Left forelimb (tissue), 1 donor: ENCODE results near the gene GRAMD4.

Source experiments
- DNase-seq: peaks from one replicate; pipeline ENCODE4 v3.0.0-alpha.2; 2018; ENCODE audit warnings: low spot score

GRAMD4 gene

DNA sequence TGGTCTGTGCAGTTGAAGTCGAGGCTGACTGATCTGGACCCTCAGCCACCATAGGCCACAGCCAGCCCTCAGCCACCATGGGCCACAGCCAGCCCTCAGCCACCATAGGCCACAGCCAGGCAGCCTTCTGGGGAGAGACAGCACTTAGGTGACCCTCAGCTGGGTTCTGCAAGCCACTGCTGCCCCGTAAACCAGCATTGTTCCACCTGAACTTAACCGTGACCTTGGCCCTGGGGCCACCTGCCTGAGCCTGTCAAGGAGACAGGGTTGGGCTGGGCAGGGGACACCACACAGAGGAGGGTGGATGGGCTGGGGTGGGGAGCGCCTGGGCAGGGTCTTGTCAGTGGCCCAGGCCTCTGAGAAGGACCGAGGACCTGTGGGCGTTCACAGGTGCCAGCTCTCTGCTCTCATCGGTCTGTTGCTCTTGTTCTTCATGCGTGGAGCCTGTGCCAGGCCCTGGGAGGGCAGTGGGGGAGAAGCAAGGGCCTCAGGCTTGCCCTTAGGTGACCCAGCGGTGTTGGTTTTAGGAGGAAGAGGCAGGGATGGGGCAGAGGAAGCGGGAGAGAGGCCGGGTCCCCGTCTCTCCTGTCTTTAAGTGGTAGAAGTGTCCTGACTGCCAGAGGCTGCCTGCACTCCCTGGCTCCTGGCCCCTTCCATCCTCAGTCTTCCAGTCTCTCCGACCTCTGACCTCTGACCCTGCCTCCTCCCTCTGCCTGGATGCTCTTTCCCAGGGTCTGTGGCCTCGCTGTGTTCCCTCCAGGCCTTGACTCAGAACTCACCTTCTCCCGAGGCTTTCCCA lies 36.9 kb downstream of the GRAMD4 start:
- DNase-seq, result no peak

DNA sequence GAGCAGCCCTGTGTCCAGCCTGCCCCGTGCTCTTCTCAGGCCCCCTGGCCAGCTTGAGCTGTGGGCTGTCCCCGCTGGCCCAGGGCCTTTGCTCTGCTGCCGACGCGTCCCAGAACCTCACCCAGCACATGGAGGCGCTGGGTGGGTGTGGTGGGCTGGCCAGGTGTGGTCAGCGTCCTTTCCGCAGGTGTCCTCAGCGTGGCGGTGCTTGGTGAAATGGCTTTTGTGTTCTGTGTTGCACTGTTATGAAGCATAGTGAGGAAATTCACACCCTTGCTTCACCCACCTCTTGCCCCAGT lies 37.4 kb downstream of the GRAMD4 start:
- no peak for DNase-seq

DNA sequence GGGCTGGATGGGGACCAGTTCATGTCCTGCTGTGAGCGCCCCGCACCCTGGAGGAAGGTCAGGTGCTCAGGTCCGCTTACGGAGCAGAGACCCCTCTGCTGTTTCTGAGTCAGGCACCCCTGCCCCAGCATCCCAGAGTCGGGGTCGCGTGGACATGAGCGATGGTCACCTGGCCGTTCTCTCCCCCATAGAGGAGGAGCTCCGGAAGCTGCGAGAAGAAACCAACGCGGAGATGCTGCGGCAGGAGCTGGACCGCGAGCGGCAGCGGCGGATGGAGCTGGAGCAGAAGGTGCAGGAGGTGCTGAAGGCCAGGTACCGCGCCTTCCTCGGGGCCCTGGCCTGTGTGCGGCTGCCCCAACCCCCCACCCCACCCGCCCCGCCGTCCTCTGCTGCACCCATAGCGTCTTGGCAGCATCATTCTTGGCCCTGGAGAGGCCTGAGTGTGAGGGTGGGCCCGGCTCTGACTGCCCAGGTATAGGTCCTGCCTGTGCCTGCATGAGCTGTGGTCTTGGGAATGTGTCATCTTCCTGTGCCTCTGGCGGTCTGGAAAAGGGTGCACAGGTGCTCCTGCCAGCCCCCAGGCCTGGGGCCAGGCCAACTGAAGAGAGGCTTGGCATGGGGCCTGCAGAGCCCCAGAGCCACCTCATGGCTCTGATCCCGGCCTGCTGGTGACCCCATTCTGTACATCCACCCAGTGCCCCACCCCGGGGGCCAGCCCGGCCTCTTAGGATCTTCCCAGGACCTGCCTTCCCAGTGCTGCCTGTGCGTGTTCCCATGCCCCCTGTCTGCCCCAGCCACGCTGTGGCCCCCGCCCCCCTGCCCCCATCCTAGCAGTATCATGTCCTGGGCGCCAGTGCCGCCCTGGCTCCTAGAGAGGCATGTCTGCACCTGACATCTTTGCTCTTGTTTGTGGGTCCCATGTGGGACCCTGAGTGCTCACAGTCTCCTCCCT lies 38.1 kb downstream of the GRAMD4 start:
- DNase-seq, result no peak

GRCh38 chr22:46659059-46659790 lies 39.0 kb downstream of the GRAMD4 start:
- no peak for DNase-seq

GRCh38 chr22:46659791-46660186 lies 39.6 kb downstream of the GRAMD4 start:
- DNase-seq, result no peak

DNA sequence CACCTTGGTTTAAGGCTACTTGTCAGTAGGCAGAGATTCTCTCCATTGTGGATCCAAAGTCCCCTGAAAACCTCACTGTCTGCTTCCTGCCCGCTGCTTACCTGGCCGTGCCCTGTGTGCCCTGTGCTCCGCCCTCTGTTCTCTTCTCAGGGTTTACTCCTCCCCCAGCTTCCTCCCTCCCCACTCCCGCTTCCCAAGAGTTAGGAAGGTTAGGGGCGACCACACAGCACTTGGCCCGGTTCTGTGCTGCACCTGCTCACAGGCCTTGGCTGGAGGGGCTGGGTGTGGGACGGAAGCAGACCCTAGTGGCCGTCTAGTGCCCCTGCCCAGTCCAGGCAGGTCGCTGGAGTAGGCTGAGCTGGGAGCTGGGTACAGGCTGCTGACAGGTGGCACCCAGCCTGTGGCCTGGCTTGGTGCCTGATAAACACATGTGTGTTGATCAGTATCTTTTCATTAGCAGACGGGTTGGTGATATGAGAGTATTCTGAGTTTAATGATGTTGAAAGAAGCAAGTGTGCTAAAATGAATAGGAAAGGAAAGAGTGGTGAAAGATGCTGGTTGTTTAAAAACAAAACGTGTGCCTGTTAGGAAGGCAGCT lies 40.5 kb downstream of the GRAMD4 start:
- no peak for DNase-seq

DNA sequence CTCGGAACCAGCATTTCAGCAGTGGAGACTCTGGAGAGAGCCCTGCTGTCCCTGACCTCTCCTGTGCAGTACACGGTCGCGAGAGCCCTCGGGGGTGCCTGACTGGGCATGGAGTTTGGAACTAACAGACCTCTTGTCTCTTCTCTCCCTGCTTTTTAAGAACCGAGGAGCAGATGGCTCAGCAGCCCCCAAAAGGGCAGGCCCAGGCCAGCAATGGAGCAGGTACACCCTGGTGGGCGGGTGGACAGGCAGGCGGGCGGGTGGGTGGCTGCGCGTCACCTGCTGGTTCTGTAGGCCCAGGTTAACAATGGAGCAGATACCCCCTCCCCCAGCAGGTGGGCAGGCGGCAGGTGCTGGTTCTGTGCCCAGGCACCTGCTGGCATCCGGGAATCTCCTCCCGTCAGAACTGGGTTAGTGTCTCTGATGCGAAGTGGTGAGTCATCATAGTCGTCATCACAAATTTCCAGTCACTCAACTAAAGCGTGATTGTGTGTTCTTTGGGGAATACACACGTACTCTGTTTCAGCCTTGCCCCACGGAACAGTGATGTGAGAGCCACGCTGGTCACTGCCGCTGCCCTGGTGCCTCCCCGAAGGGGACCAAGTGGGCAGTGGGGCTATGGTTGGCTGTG lies 41.1 kb downstream of the GRAMD4 start:
- DNase-seq, result no peak

GRCh38 chr22:46662226-46662625 lies 42.0 kb downstream of the GRAMD4 start:
- DNase-seq, result no peak

DNA sequence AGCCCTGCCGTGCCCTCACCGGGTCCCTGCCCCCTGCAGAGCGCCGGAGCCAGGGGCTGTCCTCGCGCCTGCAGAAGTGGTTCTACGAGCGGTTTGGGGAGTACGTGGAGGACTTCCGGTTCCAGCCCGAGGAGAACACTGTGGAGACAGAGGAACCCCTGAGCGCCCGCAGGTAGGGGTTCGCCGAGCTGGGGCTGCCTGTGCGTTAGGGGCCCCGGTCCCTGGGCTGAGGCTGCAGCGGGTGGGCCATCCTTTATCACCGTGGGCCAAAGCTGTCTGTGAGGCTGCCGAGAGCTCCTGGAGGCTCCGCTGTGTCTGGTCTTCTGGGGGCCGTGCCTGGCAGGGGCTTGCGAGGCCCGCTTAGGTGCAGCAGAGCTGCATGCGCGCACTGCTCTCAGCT lies 42.8 kb downstream of the GRAMD4 start:
- DNase-seq, result no peak

- DNase-seq, result no peak
These were observed 43.4 kb downstream of the GRAMD4 start for GRCh38 chr22:46663436-46664100.

DNA sequence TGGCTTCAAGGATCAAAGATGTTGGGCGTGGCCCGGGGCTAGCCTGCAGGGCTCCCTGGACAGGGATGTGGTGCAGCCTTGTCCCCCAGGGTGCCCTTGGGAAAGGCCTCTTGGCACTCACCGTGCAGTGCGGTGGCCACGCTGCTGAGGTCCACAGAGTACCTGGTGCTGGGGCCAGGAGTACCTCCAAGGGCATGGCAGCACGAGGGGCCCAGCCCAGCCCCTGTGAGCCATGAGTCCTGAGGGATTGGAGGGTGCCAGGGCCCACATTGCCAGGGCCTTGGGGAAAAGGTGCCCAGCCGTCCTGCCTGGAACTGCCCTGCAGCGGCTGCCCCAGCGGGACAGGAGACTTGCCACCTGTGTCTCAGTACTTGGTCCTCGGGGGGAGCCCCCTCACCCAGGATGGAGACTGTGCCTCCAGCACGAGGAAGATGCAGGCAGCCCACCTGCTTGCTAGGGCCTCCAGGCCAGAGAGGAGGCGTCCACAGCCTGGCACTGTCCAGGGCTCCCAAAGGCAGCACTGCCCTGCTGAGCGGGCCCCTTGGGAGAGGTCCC lies 44.2 kb downstream of the GRAMD4 start:
- DNase-seq, result no peak

DNA sequence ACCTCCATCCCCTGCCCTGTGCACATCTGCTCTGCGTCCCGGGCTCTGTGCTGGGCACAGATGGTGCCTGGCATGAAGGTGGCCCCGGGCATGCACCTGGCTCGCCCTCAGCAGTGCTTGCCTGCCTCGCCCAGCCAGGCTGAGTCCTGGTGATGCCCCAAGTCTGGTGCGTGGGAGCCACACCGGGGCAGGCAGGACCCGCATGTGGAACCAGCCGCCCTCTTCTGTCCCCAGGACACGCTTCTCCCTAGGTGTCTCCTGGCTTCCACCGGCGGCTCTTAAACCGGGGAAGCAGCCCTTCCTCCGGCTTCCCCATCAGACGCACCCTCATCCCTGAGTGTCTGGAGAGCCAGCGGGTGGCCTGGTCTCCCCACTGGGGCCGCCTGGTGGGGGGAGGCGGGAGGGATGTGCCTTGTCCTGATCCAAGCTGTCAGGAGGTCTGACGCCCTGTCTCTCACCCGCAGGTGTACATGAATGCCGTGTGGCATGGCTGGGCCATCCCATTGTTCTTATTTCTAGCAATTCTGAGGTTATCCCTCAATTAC lies 45.0 kb downstream of the GRAMD4 start:
- DNase-seq, result no peak

DNA sequence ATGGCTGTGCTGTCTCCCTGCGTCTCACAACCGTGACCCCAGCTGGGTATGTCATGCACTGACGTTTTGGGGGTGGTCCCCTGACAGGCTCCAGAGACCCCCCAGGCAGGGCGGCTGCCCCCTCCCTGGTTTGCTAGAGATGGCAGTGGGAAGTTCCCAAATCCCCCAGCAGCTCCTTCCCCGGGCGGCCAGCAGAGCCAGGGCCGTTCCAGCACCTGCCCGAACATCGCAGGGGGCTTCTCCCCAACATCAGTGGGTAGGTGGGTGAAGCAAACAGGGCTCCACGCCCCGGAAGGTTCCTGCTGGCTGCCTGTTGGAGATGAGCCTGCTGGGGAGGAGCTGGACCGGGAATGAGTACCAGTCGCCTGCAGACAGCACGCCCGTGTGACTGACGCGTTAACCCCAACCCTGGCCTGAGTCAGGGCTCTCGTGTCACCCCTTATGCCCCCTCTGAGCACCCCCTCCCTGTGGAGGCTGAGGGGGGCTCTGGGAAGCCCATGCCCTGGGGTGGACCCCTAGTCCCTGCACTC lies 45.6 kb downstream of the GRAMD4 start:
- DNase-seq, result no peak

DNA sequence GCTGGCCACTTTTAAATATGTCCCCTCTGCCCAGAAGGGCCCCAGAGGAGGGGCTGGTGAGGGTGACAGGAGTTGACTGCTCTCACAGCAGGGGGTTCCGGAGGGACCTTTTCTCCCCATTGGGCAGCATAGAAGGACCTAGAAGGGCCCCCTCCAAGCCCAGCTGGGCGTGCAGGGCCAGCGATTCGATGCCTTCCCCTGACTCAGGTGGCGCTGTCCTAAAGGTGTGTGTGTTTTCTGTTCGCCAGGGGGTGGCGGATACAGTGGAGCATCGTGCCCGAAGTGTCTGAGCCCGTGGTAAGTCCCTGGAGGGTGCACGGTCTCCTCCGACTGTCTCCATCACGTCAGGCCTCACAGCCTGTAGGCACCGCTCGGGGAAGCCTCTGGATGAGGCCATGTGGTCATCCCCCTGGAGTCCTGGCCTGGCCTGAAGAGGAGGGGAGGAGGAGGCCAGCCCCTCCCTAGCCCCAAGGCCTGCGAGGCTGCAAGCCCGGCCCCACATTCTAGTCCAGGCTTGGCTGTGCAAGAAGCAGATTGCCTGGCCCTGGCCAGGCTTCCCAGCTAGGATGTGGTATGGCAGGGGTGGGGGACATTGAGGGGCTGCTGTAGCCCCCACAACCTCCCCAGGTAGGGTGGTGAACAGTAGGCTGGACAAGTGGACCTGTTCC lies 46.5 kb downstream of the GRAMD4 start:
- DNase-seq, result no peak

DNA sequence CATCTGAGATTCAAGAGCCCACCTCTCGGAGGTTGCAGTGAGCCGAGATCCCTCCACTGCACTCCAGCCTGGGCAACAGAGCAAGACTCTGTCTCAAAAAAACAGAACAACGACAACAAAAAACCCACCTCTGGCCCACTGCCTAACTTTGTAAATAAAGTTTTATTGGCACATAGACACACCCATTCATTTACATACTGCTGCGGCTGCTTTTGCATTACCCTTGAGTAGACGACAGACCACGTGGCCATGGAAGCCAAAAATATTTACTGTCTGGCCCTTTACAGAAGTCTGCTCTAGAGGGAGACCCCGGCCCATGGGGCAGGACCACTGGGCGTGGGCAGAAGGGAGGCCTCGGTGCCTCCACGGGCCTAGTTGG lies 47.0 kb downstream of the GRAMD4 start:
- DNase-seq, result no peak

DNA sequence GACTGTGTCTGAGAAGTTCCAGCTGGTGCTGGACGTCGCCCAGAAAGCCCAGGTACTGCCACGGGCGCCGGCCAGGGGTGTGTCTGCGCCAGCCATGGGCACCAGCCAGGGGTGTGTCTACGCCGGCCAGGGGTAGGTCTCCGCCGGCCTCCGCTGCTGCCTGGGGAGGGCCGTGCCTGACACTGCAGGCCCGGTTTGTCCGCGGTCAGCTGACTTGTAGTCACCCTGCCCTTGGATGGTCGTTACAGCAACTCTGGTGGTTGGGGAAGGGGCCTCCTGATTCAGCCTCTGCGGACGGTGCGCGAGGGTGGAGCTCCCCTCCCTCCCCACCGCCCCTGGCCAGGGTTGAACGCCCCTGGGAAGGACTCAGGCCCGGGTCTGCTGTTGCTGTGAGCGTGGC lies 47.9 kb downstream of the GRAMD4 start:
- DNase-seq, result no peak

- no peak for DNase-seq
These were observed 49.0 kb downstream of the GRAMD4 start for GRCh38 chr22:46669201-46669600.

DNA sequence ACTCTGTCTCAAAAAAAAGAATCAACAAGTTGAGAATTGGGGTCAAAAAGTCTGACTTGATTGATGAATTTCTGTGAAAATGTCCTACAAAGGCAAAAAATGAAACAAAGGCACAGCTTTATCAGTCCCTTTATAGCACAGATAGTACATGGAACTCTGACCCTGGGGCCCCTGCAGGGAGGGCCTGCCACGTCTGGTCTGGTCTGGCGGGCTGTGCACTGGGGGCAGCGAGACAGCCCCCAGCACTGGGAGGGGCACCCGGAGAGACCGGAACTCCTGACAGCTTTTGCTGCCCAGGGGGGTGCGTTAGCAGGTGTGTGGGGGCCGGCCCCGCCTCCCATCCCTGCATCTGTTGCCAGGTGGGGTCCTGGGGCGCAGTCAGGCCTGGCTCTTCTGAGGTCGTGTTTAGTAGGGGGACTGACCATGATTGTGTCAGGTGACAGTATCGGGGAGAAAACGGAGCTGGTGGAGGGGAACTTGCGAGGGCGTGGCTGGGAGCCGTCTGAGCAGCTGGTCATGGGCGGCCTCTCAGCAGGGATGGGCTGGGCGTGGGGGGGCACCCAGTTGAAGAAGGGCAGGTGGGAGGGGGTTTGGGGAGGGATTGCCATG lies 51.7 kb downstream of the GRAMD4 start:
- no peak for DNase-seq

- no peak for DNase-seq
These were observed 52.5 kb downstream of the GRAMD4 start for GRCh38 chr22:46672731-46673130.
